A549 (cell line): ENCODE measurements around the gene KLK4.

Experiments
- CHD2 ChIP-seq: fragments of 150-350 bp; IDR thresholded peaks from 2 replicates; pipeline ENCODE4 v1.6.1; 2014; ENCODE audit warnings: low read length; ENCODE audit not compliant: partially characterized antibody
- EP300 ChIP-seq, 2 experiments: fragments of >200 bp; sonication (Bioruptor Twin); formaldehyde crosslinking; IDR thresholded peaks; 2 replicates in 1 of 2; 3 replicates in 1 of 2; pipeline ENCODE4 v1.6.1; 2016 to 2017
- HDAC2 ChIP-seq: fragments of 200-600 bp; sonication (generic); IDR thresholded peaks from 2 replicates; pipeline ENCODE4 v1.6.1; 2016
- JUN ChIP-seq, 2 experiments: fragments of >200 bp; sonication (Bioruptor Twin); formaldehyde crosslinking; IDR thresholded peaks; 2 replicates in 1 of 2; 3 replicates in 1 of 2; pipeline ENCODE4 v1.6.1; 2016 to 2017
- KDM1A ChIP-seq: fragments of 200-600 bp; sonication (generic); IDR thresholded peaks from 2 replicates; pipeline ENCODE4 v1.6.1; 2016; ENCODE audit warnings: low read depth, mild to moderate bottlenecking
- MYC ChIP-seq: IDR thresholded peaks from 2 replicates; pipeline ENCODE4 v1.6.1; 2012; ENCODE audit warnings: mild to moderate bottlenecking, inconsistent platforms, low read length, improper control_type of control experiment, borderline replicate concordance
- POLR2A ChIP-seq: IDR thresholded peaks from 2 replicates; pipeline ENCODE4 v1.6.1; 2012; ENCODE audit warnings: mild to moderate bottlenecking, low read length
- RFX5 ChIP-seq: fragments of 450-650 bp; IDR thresholded peaks from 2 replicates; pipeline ENCODE4 v1.7.1; 2014; ENCODE audit warnings: antibody characterized with exemption, mild to moderate bottlenecking, moderate library complexity
- TP53 ChIP-seq: fragments of 250-450 bp; sonication (Bioruptor Pico); IDR thresholded peaks from 2 replicates; pipeline ENCODE4 v1.5.0; 2021; ENCODE audit warnings: mild to moderate bottlenecking, moderate library complexity
- TF ChIP-seq, protein P1 (sequence below): fragments of 200-600 bp; sonication (generic); IDR thresholded peaks from 2 replicates; pipeline ENCODE4 v1.6.1; 2016; ENCODE audit warnings: antibody characterized with exemption, mild to moderate bottlenecking, moderate library complexity
- TF ChIP-seq, protein P2 (sequence below): fragments of >200 bp; sonication (Bioruptor Twin); formaldehyde crosslinking; IDR thresholded peaks from 3 replicates; pipeline ENCODE4 v1.5.1; 2016
- TF ChIP-seq, protein P3 (sequence below): fragments of >200 bp; sonication (Bioruptor Twin); formaldehyde crosslinking; IDR thresholded peaks from 3 replicates; pipeline ENCODE4 v1.6.1; 2016
- TF ChIP-seq, protein P4 (sequence below): IDR thresholded peaks from 2 replicates; pipeline ENCODE4 v1.6.1; 2012
- TF ChIP-seq, protein P5 (sequence below): IDR thresholded peaks from 2 replicates; pipeline ENCODE4 v1.6.1; 2012; ENCODE audit warnings: low read depth, borderline replicate concordance

DNA sequence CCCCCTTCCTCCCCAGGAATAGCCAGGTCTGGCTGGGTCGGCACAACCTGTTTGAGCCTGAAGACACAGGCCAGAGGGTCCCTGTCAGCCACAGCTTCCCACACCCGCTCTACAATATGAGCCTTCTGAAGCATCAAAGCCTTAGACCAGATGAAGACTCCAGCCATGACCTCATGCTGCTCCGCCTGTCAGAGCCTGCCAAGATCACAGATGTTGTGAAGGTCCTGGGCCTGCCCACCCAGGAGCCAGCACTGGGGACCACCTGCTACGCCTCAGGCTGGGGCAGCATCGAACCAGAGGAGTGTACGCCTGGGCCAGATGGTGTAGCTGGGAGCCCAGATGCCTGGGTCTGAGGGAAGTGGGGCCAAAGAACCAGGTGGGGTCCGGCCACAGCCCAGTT, 34.7 kb downstream of the KLK4 start:
- TF ChIP-seq, protein P1, sequence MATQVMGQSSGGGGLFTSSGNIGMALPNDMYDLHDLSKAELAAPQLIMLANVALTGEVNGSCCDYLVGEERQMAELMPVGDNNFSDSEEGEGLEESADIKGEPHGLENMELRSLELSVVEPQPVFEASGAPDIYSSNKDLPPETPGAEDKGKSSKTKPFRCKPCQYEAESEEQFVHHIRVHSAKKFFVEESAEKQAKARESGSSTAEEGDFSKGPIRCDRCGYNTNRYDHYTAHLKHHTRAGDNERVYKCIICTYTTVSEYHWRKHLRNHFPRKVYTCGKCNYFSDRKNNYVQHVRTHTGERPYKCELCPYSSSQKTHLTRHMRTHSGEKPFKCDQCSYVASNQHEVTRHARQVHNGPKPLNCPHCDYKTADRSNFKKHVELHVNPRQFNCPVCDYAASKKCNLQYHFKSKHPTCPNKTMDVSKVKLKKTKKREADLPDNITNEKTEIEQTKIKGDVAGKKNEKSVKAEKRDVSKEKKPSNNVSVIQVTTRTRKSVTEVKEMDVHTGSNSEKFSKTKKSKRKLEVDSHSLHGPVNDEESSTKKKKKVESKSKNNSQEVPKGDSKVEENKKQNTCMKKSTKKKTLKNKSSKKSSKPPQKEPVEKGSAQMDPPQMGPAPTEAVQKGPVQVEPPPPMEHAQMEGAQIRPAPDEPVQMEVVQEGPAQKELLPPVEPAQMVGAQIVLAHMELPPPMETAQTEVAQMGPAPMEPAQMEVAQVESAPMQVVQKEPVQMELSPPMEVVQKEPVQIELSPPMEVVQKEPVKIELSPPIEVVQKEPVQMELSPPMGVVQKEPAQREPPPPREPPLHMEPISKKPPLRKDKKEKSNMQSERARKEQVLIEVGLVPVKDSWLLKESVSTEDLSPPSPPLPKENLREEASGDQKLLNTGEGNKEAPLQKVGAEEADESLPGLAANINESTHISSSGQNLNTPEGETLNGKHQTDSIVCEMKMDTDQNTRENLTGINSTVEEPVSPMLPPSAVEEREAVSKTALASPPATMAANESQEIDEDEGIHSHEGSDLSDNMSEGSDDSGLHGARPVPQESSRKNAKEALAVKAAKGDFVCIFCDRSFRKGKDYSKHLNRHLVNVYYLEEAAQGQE: no peak
- TF ChIP-seq KDM1A (no peak), RFX5 (no peak), POLR2A (no peak), MYC (no peak), CHD2 (no peak), TP53 (CRISPR knock-in tag) (no peak), JUN (IDR thresholded peaks at IDR 0.05) (no peak), EP300 (IDR thresholded peaks at IDR 0.05) (no peak), HDAC2 (no peak)
- TF ChIP-seq, protein P2, sequence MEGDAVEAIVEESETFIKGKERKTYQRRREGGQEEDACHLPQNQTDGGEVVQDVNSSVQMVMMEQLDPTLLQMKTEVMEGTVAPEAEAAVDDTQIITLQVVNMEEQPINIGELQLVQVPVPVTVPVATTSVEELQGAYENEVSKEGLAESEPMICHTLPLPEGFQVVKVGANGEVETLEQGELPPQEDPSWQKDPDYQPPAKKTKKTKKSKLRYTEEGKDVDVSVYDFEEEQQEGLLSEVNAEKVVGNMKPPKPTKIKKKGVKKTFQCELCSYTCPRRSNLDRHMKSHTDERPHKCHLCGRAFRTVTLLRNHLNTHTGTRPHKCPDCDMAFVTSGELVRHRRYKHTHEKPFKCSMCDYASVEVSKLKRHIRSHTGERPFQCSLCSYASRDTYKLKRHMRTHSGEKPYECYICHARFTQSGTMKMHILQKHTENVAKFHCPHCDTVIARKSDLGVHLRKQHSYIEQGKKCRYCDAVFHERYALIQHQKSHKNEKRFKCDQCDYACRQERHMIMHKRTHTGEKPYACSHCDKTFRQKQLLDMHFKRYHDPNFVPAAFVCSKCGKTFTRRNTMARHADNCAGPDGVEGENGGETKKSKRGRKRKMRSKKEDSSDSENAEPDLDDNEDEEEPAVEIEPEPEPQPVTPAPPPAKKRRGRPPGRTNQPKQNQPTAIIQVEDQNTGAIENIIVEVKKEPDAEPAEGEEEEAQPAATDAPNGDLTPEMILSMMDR: no peak
- TF ChIP-seq, protein P3, sequence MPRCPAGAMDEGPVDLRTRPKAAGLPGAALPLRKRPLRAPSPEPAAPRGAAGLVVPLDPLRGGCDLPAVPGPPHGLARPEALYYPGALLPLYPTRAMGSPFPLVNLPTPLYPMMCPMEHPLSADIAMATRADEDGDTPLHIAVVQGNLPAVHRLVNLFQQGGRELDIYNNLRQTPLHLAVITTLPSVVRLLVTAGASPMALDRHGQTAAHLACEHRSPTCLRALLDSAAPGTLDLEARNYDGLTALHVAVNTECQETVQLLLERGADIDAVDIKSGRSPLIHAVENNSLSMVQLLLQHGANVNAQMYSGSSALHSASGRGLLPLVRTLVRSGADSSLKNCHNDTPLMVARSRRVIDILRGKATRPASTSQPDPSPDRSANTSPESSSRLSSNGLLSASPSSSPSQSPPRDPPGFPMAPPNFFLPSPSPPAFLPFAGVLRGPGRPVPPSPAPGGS: no peak
- TF ChIP-seq, protein P4, sequence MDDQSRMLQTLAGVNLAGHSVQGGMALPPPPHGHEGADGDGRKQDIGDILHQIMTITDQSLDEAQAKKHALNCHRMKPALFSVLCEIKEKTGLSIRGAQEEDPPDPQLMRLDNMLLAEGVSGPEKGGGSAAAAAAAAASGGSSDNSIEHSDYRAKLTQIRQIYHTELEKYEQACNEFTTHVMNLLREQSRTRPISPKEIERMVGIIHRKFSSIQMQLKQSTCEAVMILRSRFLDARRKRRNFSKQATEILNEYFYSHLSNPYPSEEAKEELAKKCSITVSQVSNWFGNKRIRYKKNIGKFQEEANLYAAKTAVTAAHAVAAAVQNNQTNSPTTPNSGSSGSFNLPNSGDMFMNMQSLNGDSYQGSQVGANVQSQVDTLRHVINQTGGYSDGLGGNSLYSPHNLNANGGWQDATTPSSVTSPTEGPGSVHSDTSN: no peak
- TF ChIP-seq, protein P5, sequence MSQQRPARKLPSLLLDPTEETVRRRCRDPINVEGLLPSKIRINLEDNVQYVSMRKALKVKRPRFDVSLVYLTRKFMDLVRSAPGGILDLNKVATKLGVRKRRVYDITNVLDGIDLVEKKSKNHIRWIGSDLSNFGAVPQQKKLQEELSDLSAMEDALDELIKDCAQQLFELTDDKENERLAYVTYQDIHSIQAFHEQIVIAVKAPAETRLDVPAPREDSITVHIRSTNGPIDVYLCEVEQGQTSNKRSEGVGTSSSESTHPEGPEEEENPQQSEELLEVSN: no peak
